HepG2 (cell line): ENCODE results near the gene THSD4. TPM values are rescaled to one million over a fixed set of nuclear protein-coding genes. Genes with fewer than 3 reads are reported as not detected.

Experiments
- DNMT1 ChIP-seq: sonication (generic); formaldehyde crosslinking; IDR thresholded peaks from 2 replicates; pipeline ENCODE4 v1.5.1; 2020; ENCODE audit warnings: mild to moderate bottlenecking, missing genetic modification reagents
- MZF1 ChIP-seq: sonication (generic); formaldehyde crosslinking; IDR thresholded peaks from 2 replicates; pipeline ENCODE4 v1.8.1; 2023; ENCODE audit warnings: mild to moderate bottlenecking, missing genetic modification reagents, borderline replicate concordance
- NFIC ChIP-seq: IDR thresholded peaks from 2 replicates; pipeline ENCODE4 v1.6.1; 2012; ENCODE audit warnings: mild to moderate bottlenecking, low read length, inconsistent platforms
- NFYC ChIP-seq: IDR thresholded peaks from 2 replicates; pipeline ENCODE4 v1.6.1; 2016; ENCODE audit warnings: missing genetic modification reagents, missing compliant biosample characterization
- RXRA ChIP-seq: sonication (generic); formaldehyde crosslinking; IDR thresholded peaks from 2 replicates; pipeline ENCODE4 v1.5.1; 2020; ENCODE audit warnings: missing genetic modification reagents
- SNAPC5 ChIP-seq: sonication (generic); formaldehyde crosslinking; IDR thresholded peaks from 2 replicates; pipeline ENCODE4 v1.8.1; 2023; ENCODE audit warnings: mild to moderate bottlenecking, missing genetic modification reagents, borderline replicate concordance
- ZBTB10 ChIP-seq: sonication (generic); formaldehyde crosslinking; IDR thresholded peaks from 2 replicates; pipeline ENCODE4 v1.4.0; 2020; ENCODE audit warnings: missing genetic modification reagents, borderline replicate concordance
- ZBTB25 ChIP-seq: IDR thresholded peaks from 2 replicates; pipeline ENCODE4 v1.6.1; 2018; ENCODE audit warnings: missing genetic modification reagents
- ZFAT ChIP-seq: sonication (generic); formaldehyde crosslinking; conservative IDR thresholded peaks from 2 replicates; pipeline ENCODE4 v1.8.1; 2023; ENCODE audit warnings: missing genetic modification reagents, inconsistent platforms
- ZNF143 ChIP-seq: sonication (generic); formaldehyde crosslinking; IDR thresholded peaks from 2 replicates; pipeline ENCODE4 v1.4.0; 2020; ENCODE audit warnings: missing genetic modification reagents
- ZNF354B ChIP-seq: sonication (generic); formaldehyde crosslinking; IDR thresholded peaks from 2 replicates; pipeline ENCODE4 v1.8.0; 2022; ENCODE audit warnings: mild to moderate bottlenecking, missing genetic modification reagents
- ZSCAN9 ChIP-seq: IDR thresholded peaks from 2 replicates; pipeline ENCODE4 v1.6.1; 2016; ENCODE audit warnings: borderline replicate concordance
- polyA plus RNA-seq, 8 experiments: library from polyadenylated mRNA; depleted of rRNA in 3 of 8; stranded (reverse) in 7 of 8; unstranded in 1 of 8; fragments of >200 nt; fragmentation: Illumina TruSeq in 4 of 8; extraction: Trizol in 4 of 8; gene quantifications; 2 replicates each; pipeline versions ENCODE4 v1.2.1 to v1.2.3, GENCODE V29; 2011 to 2016; ENCODE audit warnings: low read depth in 4 of 8, missing spikeins in 1 of 8, mixed read lengths in 1 of 8; ENCODE audit not compliant: insufficient read depth in 1 of 8
- total RNA-seq, 5 experiments: library from RNA; depleted of rRNA; stranded (reverse); fragments of >200 nt; fragmentation: Illumina TruSeq; extraction: Trizol; gene quantifications; 2 replicates each; pipeline ENCODE4 v1.2.3, GENCODE V29; 2016; ENCODE audit warnings: low read depth in 1 of 5

THSD4 gene
- total and polyA plus RNA-seq, 2 of the 13 experiments (the other 11 are each of a cell fraction or from before 2014, with no cell fraction given) = 0.07 to 0.21 TPM

- TF ChIP-seq ZBTB10 (CRISPR knock-in tag) (no peak), ZBTB25 (CRISPR knock-in tag) (no peak), RXRA (CRISPR knock-in tag) (no peak), NFIC (no peak), ZNF143 (CRISPR knock-in tag) (no peak), ZFAT (CRISPR knock-in tag) (no peak), ZSCAN9 (no peak), DNMT1 (CRISPR knock-in tag) (no peak), MZF1 (CRISPR knock-in tag) (no peak), NFYC (no peak), ZNF354B (CRISPR knock-in tag) (no peak), SNAPC5 (CRISPR knock-in tag) (no peak)
These were observed 328.9 kb downstream of the THSD4 start (continued) for GRCh38 chr15:71444032-71444810.
